ENCODE results near the gene ERP27. TPM values are rescaled to one million over a fixed set of nuclear protein-coding genes. Genes with fewer than 3 reads are reported as not detected.

The ERP27 gene
- total and polyA plus RNA-seq, 2 of the 8 experiments (the other 6 are each of a cell fraction or from before 2014, with no cell fraction given): not detected

- Histone ChIP-seq H4K5ac (ENCODE audit: insufficient read length, low read depth, low read length) (no peak overlapping the region), H4K91ac (replicated peaks; ENCODE audit: insufficient read length, low read length) (no peak overlapping the region), H3K4me1 (replicated peaks in 1 of 4; ENCODE audit: control insufficient read depth in 3 of 4, insufficient read depth in 4 of 4, low read length in 3 of 4) (peaks cover 0 to 4% (median 0%) of the 10 kb centered on the region in 4 experiments; a peak in 1 of 7 replicates), H3K56ac (replicated peaks; ENCODE audit: insufficient read length, low read depth, low read length) (no peak overlapping the region), H2AK5ac (ENCODE audit: low read depth, low read length) (no peak overlapping the region), H2BK120ac (replicated peaks; ENCODE audit: low read depth, low read length) (no peak overlapping the region), H3K14ac (ENCODE audit: insufficient read length) (no peak overlapping the region), H3K4ac (replicated peaks; ENCODE audit: insufficient read length, low read depth, low read length) (no peak overlapping the region), H4K8ac (ENCODE audit: extremely low read depth, insufficient read depth, low read length) (no peak overlapping the region), H2BK20ac (ENCODE audit: low read length) (no peak overlapping the region), H2BK5ac (ENCODE audit: low read depth, low read length) (no peak overlapping the region), H3K9me3 (ENCODE audit: insufficient read depth in 2 of 2, low read depth in 1 of 2, low read length in 1 of 2) (no peaks in the 10 kb centered on the region), H2AFZ (ENCODE audit: low read length) (no peak overlapping the region), H2BK15ac (ENCODE audit: low read length) (no peak overlapping the region), H2BK12ac (ENCODE audit: low read depth, low read length) (no peak overlapping the region), H3K18ac (ENCODE audit: extremely low read depth, low read length) (no peak overlapping the region), H3K4me2 (ENCODE audit: insufficient read depth in 1 of 2, low read depth in 2 of 2, low read length in 2 of 2) (no peak overlapping the region), H3K23me2 (ENCODE audit: low read depth, low read length) (no peaks in the 10 kb centered on the region; the same call in 1 of the 2 replicates), H3K27me3 (replicated peaks in 1 of 4; ENCODE audit: control insufficient read depth in 3 of 4, extremely low read depth in 1 of 4, insufficient read depth in 3 of 4, low read length in 3 of 4) (no peaks in the 10 kb centered on the region), H3K23ac (ENCODE audit: insufficient read length) (no peak overlapping the region), H3K4me3 (ENCODE audit: extremely low read depth in 1 of 4, insufficient read depth in 2 of 4, low read depth in 3 of 4, low read length in 4 of 4) (no peak overlapping the region), H4K20me1 (replicated peaks in 1 of 2; ENCODE audit: control insufficient read depth in 1 of 2, insufficient read depth in 2 of 2, low read length in 2 of 2) (no peaks in the 10 kb centered on the region), H3K79me1 (ENCODE audit: low read depth, low read length) (no peaks in the 10 kb centered on the region), H3K36me3 (ENCODE audit: control insufficient read depth in 2 of 4, insufficient read depth in 4 of 4, low read length in 3 of 4) (no peaks in the 10 kb centered on the region), H3K79me2 (ENCODE audit: control insufficient read depth in 1 of 2, insufficient read depth in 2 of 2, low read length in 2 of 2) (no peaks in the 10 kb centered on the region), H3K9ac (replicated peaks in 1 of 4; ENCODE audit: extremely low read depth in 1 of 4, low read depth in 3 of 4, low read length in 3 of 4) (no peak overlapping the region), H3K27ac (ENCODE audit: low read depth, low read length) (no peak overlapping the region)
- ChIA-PET CTCF (ENCODE audit: partially characterized antibody) (interaction anchor here (2.9 kb wide), 1 partner anchor 9 kb away, joined by 23 read pairs; the partner anchor contains the start of gene ERP27), POLR2A (ENCODE audit: partially characterized antibody) (no interaction called here)
- no peak for FAIRE-seq
- TF ChIP-seq SP4 (IDR thresholded peaks at IDR 0.05; ENCODE audit: low read length): no peak
- TF ChIP-seq SIX5 (IDR thresholded peaks at IDR 0.05; ENCODE audit: low read depth, low read length): no peak
- TF ChIP-seq SIN3A (conservative IDR thresholded peaks at IDR 0.05 in 1 of 2, IDR thresholded peaks at IDR 0.05 in 1 of 2; ENCODE audit: low read depth in 1 of 2, low read length in 2 of 2): no peak
- TF ChIP-seq CHD2 (IDR thresholded peaks at IDR 0.05; ENCODE audit: low read length): no peak
- no peak for TF ChIP-seq CHD1 (IDR thresholded peaks at IDR 0.05; ENCODE audit: low read depth, low read length)
- no peak for TF ChIP-seq POLR2AphosphoS5 (IDR thresholded peaks at IDR 0.05; ENCODE audit: low read depth, low read length)
- TF ChIP-seq JUND (IDR thresholded peaks at IDR 0.05; ENCODE audit: low read length): no peak
- no peak for DNase-seq (ENCODE audit: low read depth in 1 of 2, low spot score in 2 of 2)
- 94% methylated on average over 2 of the region's 2 CpGs; no CpG with 5 or more reads in 1 of the 2 experiments for WGBS, 2 experiments (ENCODE audit: extremely low coverage in 1 of 2, insufficient coverage in 1 of 2, insufficient read length in 1 of 2, insufficient replicate concordance in 2 of 2, low coverage in 1 of 2, low lambda C conversion rate in 2 of 2, missing lambda C conversion rate in 1 of 2)
Observed at GRCh38 chr12:14946162-14946561, 7.8 kb upstream of the ERP27 start.

Measured in H1 (cell line).